Gastroesophageal sphincter (tissue), 3 donors: Measurements from ENCODE around the gene TMEM229A.

Experiments used
- CTCF ChIP-seq, 4 experiments: fragments of 200-600 bp in 2 of 4; fragments of 450-650 bp in 2 of 4; sonication (generic) in 1 of 4; IDR thresholded peaks; one replicate each; pipeline ENCODE4 v1.5.1; 2017 to 2019; ENCODE audit warnings: antibody characterized with exemption in 4 of 4, mild to moderate bottlenecking in 2 of 4, moderate library complexity in 2 of 4
- POLR2A ChIP-seq, 2 donors: fragments of 450-650 bp; IDR thresholded peaks; one replicate each; pipeline ENCODE4 v1.6.1; 2017; ENCODE audit warnings: antibody characterized with exemption in 2 of 2, mild to moderate bottlenecking in 2 of 2, moderate library complexity in 1 of 2
- POLR2AphosphoS5 ChIP-seq: sonication (generic); formaldehyde crosslinking; IDR thresholded peaks from one replicate; pipeline ENCODE4 v1.6.1; 2017; ENCODE audit warnings: antibody characterized with exemption

- TF ChIP-seq CTCF (IDR thresholded peaks at IDR 0.05): no peak
- TF ChIP-seq POLR2A (IDR thresholded peaks at IDR 0.05): no peak
- no peak for TF ChIP-seq POLR2AphosphoS5
Measured at GRCh38 chr7:124077546-124077945, 44.7 kb upstream of the TMEM229A start.
